ENCODE measurements around the gene FRA10AC1. TPM values are rescaled to one million over a fixed set of nuclear protein-coding genes. Genes with fewer than 3 reads are reported as not detected.

FRA10AC1 gene
- polyA plus RNA-seq, 1 experiment, result 12.1 TPM

- TF ChIP-seq CTCF (IDR thresholded peaks at IDR 0.05; ENCODE audit: low read depth, low read length), result no peak
Observed at GRCh38 chr10:93678386-93678785, 24.0 kb downstream of the FRA10AC1 start.

GRCh38 chr10:93673791-93674190, 28.6 kb downstream of the FRA10AC1 start:
- ChIA-PET POLR2A (no interaction called here), CTCF (no interaction called here)
- Histone ChIP-seq H3K9me3 (ENCODE audit: control insufficient read depth, insufficient read depth, low read length) (no peaks in the 10 kb centered on the region), H3K27me3 (ENCODE audit: control insufficient read depth, insufficient read depth, low read length) (no peaks in the 10 kb centered on the region), H3K27ac (ENCODE audit: low read depth, low read length) (no peak overlapping the region), H3K4me3 (ENCODE audit: low read depth, low read length) (no peak overlapping the region)
- no peak for DNase-seq (ENCODE audit: low read depth, low spot score)
- TF ChIP-seq CTCF (IDR thresholded peaks at IDR 0.05; ENCODE audit: low read depth, low read length), result no peak

More at GRCh38 chr10:93678386-93678785, 24.0 kb downstream of the FRA10AC1 start:
- no peak for DNase-seq (ENCODE audit: low read depth, low spot score)
- no peak overlapping the region for H3K4me3 ChIP-seq (ENCODE audit: low read depth, low read length)
- no peaks in the 10 kb centered on the region for H3K27me3 ChIP-seq (ENCODE audit: control insufficient read depth, insufficient read depth, low read length)
- ChIA-PET POLR2A (no interaction called here), CTCF (interaction anchor here (1.1 to 8.0 kb wide), 5 partner anchors 23 to 302 kb away, joined by 3 to 101 read pairs (median 6); no protein-coding TSS in a partner anchor)
- H3K9me3 ChIP-seq (ENCODE audit: control insufficient read depth, insufficient read depth, low read length), result no peaks in the 10 kb centered on the region
- H3K27ac ChIP-seq (ENCODE audit: low read depth, low read length), result no peak overlapping the region

- Histone ChIP-seq H3K4me3 (ENCODE audit: low read depth, low read length) (no peak overlapping the region), H3K9me3 (ENCODE audit: control insufficient read depth, insufficient read depth, low read length) (no peaks in the 10 kb centered on the region), H3K27me3 (ENCODE audit: control insufficient read depth, insufficient read depth, low read length) (no peaks in the 10 kb centered on the region), H3K27ac (ENCODE audit: low read depth, low read length) (no peak overlapping the region)
- no peak for TF ChIP-seq CTCF (IDR thresholded peaks at IDR 0.05; ENCODE audit: low read depth, low read length)
- ChIA-PET CTCF (no interaction called here), POLR2A (no interaction called here)
- no peak for DNase-seq (ENCODE audit: low read depth, low spot score)
Observed at GRCh38 chr10:93672890-93673289, 29.5 kb downstream of the FRA10AC1 start.

GRCh38 chr10:93672022-93672678, 30.2 kb downstream of the FRA10AC1 start:
- no peak overlapping the region for H3K27ac ChIP-seq (ENCODE audit: low read depth, low read length)
- no peaks in the 10 kb centered on the region for H3K27me3 ChIP-seq (ENCODE audit: control insufficient read depth, insufficient read depth, low read length)
- no peak for DNase-seq (ENCODE audit: low read depth, low spot score)
- H3K9me3 ChIP-seq (ENCODE audit: control insufficient read depth, insufficient read depth, low read length), result no peaks in the 10 kb centered on the region
- CTCF ChIA-PET, result no interaction called here
- no peak overlapping the region for H3K4me3 ChIP-seq (ENCODE audit: low read depth, low read length)
- TF ChIP-seq CTCF (IDR thresholded peaks at IDR 0.05; ENCODE audit: low read depth, low read length), result no peak
- POLR2A ChIA-PET, result no interaction called here

- DNase-seq (ENCODE audit: low read depth, low spot score), result no peak
- H3K9me3 ChIP-seq (ENCODE audit: control insufficient read depth, insufficient read depth, low read length), result no peaks in the 10 kb centered on the region
- ChIA-PET POLR2A (no interaction called here), CTCF (interaction anchor here (0.7 to 1.4 kb wide), 4 partner anchors 8 to 128 kb away, joined by 3 to 5 read pairs (median 4); no protein-coding TSS in a partner anchor)
- no peak overlapping the region for H3K27ac ChIP-seq (ENCODE audit: low read depth, low read length)
- no peak overlapping the region for H3K4me3 ChIP-seq (ENCODE audit: low read depth, low read length)
- no peaks in the 10 kb centered on the region for H3K27me3 ChIP-seq (ENCODE audit: control insufficient read depth, insufficient read depth, low read length)
- TF ChIP-seq CTCF (IDR thresholded peaks at IDR 0.05; ENCODE audit: low read depth, low read length), result no peak
Observed at GRCh38 chr10:93671042-93671441, 31.4 kb downstream of the FRA10AC1 start.

Data from AG04450 (cell line).